Hepatocyte (in vitro differentiated cells): ENCODE results near the gene PDGFD.

Source experiments
- EZH2 ChIP-seq: fragments of 200-600 bp; sonication (generic); IDR thresholded peaks from 2 replicates; pipeline ENCODE4 v1.6.1; 2016; ENCODE audit warnings: antibody characterized with exemption, mild to moderate bottlenecking, borderline replicate concordance
- TF ChIP-seq, protein P1 (sequence below): fragments of 200-600 bp; sonication (generic); IDR thresholded peaks from 2 replicates; pipeline ENCODE4 v1.5.1; 2016; ENCODE audit warnings: antibody characterized with exemption, mild to moderate bottlenecking; ENCODE audit not compliant: poor library complexity

DNA sequence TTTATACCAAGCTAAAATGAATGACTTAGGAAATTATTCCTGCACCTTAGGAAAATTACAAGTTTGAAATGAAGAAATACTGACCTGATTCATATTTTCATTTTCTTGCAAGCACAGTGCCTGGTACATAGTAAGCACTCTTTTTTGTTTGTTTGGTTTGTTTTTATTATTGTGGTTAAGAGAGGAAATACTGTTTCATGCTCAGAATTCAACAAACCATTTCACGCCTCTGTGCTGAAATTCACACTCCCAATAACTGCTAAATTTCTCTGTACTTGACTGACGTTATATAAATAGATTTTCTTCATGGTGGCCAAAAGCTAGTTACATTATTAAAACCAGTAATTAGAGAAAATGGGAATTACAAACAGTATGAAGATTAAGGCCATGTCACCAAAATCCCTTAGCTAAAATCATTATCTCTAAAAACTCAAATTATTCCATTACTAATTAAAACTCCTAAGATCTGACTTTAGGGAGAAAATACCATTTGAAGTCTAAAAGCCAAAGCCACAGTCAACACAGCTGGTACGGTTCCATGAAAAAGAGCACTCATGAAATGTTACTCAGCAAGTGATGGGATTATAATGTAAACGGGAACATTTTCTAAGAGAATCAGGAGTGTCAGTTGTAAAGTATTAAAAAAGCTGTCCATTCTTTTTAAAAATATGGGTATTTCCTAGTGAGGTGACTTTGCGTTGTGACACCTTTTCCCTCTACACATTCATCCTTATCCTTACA is 205.3 kb downstream of the PDGFD start:
- no peak for TF ChIP-seq EZH2
- TF ChIP-seq, protein P1, sequence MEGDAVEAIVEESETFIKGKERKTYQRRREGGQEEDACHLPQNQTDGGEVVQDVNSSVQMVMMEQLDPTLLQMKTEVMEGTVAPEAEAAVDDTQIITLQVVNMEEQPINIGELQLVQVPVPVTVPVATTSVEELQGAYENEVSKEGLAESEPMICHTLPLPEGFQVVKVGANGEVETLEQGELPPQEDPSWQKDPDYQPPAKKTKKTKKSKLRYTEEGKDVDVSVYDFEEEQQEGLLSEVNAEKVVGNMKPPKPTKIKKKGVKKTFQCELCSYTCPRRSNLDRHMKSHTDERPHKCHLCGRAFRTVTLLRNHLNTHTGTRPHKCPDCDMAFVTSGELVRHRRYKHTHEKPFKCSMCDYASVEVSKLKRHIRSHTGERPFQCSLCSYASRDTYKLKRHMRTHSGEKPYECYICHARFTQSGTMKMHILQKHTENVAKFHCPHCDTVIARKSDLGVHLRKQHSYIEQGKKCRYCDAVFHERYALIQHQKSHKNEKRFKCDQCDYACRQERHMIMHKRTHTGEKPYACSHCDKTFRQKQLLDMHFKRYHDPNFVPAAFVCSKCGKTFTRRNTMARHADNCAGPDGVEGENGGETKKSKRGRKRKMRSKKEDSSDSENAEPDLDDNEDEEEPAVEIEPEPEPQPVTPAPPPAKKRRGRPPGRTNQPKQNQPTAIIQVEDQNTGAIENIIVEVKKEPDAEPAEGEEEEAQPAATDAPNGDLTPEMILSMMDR: no peak
